GM18870 (cell line): ENCODE results near the gene HCRTR1.

Source experiments
- ATAC-seq: cut with Tn5 transposase; IDR thresholded peaks from one replicate; pipeline ENCODE4 v1.9.1; 2021; ENCODE audit warnings: moderate library complexity; ENCODE audit not compliant: unreplicated experiment

Gene HCRTR1

DNA sequence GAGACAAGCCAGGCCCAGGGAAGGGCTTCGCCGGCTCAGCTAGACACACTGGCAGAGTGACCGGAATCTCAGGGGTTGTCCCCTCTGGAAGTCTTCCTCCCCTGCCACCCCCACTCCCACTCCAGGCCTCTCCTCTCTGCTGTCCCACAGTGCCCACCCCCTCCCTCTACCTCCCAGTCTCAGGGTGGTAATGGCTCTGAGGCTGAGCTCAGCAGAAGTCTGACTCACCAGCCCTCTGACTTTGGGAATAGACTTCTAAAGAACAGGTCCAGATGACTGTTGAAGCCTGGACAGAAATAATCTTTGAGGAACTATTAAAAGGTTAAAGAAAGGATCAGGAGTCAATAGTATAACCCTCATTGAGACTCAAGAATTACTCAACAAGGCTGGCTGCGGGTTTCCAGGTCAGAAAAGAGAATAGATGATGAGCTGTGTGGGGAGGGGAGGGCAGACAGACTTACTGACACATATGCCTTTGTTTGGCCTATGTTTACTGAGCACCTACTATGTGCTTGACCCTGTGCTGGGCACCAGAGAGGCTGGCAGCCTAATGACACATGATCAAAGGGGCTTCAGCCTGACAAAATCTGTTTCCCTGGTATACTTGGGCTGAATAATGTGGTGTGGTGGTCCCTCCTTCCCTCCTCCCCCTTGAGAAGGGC is 8.2 kb downstream of the HCRTR1 start:
- ATAC-seq: no peak

DNA sequence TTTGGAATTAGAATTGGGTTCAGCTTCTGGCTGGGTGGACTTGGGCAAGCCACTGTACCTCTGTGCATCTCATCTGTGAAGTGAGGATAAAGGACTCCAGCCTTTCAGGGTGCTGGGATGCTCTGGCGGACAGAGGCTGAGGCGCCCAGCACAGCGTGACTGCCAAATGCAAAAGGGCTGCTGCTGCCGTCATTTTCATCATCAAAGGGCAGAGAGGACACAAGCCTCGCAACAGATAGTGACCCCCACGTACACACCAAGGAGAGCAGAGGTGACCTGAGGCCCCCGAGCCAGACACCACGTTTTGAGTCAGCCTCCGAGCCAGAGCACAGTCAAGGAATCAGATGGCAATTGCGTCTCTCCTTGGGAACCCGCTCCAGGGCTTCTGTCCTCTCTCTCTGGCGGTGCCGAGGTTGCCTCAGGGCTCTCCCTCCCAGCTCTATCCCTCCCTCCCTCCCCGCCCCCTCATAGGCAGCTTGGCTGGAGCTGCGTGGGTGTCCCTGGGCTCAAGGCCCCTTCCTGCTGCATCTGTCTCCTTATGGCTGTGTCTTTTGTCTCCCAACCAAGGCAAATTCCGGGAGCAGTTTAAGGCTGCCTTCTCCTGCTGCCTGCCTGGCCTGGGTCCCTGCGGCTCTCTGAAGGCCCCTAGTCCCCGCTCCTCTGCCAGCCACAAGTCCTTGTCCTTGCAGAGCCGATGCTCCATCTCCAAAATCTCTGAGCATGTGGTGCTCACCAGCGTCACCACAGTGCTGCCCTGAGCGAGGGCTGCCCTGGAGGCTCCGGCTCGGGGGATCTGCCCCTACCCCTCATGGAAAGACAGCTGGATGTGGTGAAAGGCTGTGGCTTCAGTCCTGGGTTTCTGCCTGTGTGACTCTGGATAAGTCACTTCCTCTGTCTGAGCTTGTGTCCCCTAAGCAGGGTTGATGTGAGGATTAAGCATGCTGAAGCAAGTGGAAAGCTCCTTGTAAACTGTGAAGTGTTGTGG is 9.0 kb downstream of the HCRTR1 start:
- no peak for ATAC-seq

DNA sequence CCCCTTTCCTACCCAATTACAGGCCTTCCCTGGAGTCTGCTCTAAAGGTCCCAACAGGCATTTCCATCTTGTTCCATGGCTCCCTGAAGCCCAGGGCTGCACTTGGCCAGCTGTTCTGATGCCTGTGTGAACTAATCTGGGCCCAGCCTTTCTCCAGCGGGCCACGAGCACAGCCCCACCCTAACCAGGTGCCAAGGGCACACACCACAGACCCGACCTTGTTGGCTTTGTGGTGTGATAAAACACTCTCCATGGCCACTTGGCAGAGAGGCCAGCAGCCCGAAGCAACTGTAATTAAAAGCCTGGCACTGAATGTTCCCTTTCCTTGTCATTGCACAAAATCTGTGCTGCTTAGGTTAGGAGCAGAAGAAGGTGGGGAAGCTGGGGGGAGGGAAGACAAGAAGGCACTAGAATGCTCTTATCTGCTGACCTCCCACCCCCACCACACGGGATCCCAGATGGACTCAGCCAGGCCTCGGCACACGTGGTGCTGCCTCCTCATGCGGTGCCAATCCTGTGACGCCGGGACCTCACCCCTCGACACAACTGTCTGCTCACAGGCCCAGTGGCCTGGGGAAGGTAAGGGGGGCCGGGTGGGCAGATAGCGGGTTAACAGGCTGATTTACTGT is 9.9 kb downstream of the HCRTR1 start:
- no peak for ATAC-seq

DNA sequence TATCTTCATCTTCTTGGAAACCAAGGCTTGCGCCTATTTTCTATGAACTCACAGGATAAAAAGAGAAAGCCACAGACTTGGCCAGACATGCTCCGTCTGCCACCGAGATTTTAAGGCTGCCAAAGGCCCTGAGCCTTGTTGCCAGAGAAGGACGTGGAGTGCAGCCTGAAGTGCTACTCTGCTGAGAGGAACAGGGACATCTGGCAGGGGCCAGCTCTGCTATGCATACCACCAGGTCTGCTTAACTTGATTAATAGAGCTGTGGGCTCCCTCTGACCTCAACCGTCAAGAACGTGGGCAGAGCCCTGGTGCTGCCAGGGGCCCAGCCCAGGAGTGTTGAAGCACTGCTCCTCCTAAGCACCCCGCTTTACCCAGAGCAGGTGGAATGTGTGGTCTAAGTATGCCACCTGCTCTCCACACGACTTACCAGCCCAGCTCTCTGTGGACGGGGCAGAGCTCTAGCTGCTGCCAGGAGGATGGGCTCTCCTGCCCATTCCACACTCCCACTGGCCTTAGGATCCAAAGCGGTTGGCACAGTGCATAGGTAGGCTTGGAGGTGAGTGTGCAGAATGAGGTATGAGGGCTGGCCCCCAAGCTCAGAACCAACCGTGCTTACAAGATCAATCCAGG is 10.6 kb downstream of the HCRTR1 start:
- ATAC-seq: no peak

DNA sequence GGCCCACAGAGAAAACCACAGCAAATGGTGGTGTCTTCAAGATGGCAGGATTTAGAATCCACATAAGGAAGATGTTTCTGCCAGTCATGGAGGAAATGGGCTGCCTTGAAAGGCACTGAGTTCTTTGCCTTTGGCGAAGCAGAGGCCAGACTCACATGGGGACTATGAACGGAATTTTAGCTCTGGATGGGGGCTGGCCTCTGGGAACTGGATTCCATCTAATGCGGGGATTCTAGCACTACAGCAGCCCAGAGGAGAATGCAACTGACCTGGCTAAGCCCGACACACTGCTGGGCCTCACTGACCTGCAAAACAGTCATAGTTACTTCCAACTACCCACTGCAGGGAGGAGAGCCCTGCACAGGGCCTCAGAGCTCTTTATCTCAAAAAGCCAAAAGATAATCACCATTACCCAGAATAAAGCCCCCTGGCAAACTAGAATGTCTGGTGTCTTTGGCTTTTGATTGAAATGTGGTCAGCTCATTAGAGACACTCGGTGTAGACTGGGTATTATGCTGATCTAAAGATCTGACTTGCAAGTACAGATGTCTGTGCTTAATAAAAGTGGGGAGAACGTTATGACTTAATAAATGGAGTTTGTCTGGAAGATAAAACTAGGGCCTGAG is 11.6 kb downstream of the HCRTR1 start:
- ATAC-seq: no peak

DNA sequence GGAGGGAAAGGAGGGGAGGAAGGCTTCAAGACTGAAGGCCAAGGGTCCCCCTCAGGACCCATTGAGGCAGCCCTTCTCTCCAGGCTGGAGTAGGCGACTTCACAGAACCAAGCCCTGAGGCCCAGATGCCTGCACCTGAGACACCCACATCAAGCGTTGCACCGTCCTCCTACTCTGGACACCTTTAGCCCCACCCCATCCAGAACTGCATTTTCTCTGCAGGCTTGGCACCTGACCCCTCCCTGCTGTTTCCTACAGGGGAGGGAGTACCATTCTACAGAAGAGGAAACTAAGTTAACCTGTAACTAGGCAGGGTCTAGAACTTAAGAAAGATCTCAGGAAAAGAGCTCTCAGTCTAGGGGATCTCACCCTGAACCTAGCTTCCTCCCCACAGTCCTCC is 15.2 kb downstream of the HCRTR1 start:
- no peak for ATAC-seq

DNA sequence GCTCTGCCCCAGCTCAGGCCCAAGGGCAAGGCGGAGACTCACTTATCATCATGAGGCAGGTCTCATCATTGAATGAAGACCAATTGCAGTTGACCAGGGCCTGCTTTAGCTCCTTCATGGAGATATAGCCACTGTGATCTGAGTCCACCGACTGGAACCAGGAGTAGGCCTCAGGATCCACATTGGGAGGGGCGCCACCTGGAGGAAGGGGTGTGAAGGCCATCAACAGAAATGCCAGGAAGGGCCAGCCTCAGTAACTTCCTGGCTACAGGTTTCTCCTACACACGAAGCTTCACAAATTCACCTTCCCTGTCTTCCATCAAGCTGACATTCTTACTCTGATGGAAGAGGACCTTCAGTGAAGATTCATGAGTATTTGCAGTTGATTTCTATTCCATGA is 15.6 kb downstream of the HCRTR1 start:
- no peak for ATAC-seq

DNA sequence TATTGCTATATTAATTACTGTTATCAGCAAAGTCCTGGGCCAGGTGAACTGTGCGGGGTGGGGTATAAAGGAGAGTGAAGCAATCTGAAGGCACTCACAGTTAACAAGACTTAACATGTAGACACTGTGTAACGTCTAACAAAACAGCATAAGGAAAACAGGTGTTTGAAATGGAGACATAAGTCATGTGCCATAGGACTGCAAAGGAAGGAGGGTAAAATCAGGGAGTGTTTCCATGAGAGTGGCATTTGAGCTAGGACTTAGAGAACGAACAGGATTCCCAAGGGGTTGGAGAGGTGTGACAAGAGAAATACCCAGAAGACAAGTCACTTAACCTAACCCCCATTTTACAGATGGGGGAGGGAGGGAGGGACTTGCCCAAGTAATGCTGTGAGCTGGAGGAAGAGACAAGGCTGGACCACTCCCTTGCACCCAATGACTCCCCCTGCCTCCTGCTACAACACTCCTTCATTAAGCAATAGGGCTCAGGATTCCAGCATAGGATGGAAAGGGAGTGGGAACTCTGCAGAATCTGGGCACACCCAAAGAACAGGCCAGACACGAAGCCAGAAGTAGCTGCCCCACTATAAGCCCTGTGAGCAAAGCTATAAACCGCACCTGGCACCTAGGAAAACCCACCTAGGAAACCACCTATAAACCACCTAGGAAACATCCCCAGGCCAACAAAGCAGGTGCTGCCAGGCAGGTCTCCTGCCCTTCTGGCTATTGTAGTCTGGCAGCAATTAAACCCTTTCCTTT is 20.6 kb downstream of the HCRTR1 start:
- ATAC-seq: no peak

DNA sequence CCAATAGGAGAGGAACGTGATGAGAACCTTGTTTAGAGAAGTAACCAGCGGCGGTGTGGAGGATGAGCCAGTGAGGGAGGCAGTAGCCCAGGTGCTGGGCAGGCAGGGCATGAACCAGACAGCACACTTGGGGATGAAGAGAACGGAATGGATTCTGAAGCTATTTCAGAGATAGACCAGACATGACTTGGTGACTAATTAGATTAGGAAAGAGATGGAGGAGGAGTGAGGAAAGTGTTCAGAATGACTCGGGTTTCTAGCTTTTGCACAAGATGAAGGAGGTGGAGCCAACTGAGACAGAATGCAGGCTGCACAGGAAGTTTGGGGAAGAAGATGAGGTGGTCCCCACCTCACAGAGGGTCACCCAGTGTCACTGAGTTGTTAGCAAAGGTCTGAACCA is 22.1 kb downstream of the HCRTR1 start:
- ATAC-seq: no peak

DNA sequence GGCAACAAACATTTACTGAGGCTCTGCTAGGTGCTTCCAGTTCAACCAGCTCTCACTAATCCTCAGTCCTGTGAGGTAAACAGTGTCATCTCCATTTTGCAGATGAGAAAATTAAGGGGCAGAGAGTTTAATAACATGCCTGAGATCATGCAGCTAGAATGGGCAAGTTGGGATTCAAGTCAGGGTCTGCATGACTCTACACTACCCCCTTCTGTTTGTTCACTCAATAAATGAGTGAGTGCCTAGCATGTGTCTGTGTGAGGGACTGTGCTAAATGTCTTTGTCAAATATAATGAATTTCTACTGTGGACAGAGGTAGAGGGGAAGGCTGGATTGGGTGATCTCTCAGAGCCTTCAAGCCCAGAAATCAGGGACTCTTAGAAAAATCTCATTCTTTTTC is 22.7 kb downstream of the HCRTR1 start:
- ATAC-seq: no peak

DNA sequence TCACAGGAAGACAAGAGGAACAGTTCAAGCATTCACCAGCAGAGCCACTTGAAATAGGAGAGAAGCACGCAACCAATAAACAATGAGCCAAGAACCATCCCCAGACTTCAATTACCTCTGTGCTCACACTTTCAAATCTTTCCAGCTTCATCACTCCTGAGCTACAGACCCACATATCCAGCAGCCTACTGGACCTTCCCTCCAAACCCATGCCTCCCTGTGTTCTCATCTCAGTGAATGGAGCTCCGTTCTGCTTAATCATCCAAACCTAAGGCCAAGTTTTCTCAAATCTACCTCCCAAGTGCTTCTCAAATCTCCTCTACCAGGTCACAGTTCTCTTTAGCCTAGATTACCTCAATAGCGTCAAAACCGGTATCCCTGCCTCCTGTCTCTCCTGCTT is 23.5 kb downstream of the HCRTR1 start:
- ATAC-seq: no peak

DNA sequence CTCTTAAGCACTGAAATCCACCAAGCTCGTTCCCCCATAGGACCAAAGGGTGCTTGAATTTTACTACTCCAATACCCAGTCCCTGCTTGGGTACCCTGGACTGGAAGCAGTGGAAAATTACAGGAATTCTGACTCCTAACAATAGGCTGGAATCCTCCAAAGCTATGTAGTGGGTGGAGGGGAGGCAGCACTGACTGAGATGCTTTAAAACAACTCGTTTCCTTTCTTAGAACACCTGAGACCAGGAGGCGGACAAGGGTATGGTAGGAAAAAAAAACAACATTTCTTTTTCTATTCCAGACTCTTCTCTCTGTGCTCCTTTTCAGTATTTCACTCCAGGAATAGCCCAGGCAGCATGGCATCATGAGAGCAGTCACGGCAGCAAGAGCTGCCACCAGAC is 24.9 kb downstream of the HCRTR1 start:
- ATAC-seq: no peak

DNA sequence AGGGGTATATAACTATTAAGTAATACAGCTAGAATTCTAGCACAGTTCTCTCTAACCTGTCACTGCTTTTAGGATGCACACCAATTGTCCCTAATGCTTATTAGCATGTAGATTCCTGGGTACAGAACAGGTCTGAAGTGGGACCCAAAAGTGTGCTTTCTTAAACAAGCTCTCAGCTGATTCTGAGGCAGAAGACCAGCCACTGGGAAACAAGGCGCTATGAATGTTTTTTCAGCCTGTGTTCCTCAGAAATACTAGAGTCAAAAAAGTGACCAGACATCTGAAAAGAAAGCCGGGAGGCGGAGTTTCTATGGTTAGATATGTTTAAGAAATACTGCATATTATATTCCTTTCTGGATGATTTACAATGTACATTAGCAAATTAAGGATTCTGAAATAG is 25.4 kb downstream of the HCRTR1 start:
- no peak for ATAC-seq

DNA sequence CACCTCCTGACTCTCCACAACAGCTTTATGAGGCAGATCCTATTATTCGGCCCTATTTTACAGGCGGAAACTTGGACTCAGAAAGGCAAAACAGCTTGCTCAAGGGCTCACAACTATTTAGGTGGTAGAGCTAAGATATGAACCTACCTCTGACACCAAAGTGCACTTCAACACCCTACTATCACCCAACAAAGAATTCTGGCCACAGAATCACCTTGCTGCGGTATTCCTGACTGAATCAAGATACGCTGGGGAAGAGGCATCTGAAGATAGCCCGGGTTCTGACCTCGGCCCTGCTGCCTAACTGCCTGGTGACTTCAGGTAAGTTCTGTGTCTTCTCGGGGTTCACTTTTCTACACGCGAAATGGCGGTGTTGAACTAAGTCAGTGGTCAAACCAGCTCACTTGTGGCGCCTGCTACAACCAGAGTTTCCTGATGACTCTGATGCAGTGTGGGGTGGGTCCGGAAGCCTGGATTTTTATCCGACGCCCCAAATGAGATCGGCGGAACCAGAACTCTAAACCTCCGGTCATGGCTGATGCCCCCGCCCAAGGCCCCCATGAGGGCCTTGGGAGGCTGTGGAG is 26.6 kb downstream of the HCRTR1 start:
- no peak for ATAC-seq

DNA sequence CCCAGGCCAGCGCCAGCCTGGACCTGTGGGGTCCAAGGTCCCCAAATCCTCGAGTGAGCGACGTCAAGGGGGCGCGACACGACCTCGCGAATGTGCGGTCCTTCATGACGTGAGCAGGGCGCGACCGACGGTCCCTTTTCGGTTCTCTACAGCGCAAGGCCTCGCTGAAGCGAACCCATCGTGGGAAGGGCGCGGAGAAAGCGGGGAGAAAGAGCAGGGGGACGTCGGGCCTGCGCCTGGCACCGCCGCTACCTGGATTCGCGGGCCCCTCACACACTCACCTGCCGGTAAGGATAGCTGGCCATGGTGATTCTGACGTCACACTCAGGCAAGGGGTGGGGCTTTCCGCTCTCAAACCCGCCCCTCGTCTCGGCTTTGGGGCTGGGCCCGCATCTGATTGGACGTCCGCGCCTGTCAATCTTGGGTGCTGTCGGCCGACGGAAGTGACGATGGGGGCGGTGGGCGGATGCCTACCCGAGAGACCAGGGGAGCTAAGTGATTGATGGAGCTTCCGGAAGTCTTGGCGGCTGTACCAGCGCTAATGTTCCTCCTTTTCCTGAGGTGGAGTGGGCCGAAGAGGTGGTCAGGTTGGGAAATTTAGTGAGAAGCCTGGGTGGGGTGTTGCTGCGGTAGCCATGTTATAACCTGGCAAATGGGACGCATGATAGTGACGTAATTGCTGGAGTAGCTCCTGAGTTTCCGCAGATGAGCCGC is 27.2 kb downstream of the HCRTR1 start, which contains the start of gene PEF1:
Gene PEF1, minus strand, starts transcription at position 317 of the 714 bp plus-strand sequence. Its CDS starts 12 bp downstream, at position 305.
- peak; percentile 86 for ATAC-seq

DNA sequence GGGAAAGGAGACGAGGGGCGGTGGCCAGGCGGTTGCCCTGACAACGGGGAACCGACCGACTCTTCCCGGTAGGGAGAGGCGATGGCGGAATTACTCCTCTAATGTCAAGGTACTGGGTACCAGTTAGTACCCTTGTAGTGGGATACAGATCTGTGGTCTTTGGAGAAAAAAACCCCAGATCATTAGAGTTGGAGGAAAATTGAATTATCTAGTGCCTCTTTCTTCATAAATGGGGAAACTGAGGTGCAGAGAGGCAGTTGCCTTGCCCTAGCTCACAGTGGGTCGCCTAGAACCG is 27.7 kb downstream of the HCRTR1 start:
- no peak for ATAC-seq

DNA sequence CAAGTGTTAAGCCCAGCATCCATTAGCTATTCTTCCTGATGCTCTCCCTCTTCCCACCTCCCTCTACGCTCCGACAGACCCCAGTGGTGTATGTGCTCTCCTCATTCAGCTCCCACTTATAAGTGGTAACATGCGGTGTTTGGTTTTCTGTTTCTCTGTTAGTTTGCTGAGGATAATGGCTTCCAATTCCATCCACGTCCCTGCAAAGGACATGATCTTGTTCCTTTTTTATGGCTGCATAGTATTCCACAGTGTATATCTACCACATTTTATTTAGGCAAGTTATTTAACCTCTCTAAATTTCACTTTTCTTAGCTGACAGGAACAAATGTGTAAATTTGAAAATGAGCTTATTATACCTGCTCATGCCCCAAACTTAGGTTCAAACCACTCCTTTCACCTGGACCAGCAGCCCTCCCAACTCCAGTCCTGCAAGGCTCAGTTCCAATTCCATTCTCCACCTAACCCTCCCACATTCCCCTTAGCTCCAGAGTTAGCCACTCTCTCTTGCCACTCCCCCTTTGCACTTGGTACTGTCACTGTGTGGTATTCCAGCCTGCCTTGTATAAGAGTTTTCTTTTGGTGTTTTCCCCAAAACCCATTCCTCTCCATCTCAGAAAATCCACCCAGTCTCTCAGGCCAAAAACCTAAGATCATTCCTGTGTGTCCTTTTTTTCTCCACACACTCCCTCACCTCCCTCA is 28.9 kb downstream of the HCRTR1 start:
- ATAC-seq: no peak

DNA sequence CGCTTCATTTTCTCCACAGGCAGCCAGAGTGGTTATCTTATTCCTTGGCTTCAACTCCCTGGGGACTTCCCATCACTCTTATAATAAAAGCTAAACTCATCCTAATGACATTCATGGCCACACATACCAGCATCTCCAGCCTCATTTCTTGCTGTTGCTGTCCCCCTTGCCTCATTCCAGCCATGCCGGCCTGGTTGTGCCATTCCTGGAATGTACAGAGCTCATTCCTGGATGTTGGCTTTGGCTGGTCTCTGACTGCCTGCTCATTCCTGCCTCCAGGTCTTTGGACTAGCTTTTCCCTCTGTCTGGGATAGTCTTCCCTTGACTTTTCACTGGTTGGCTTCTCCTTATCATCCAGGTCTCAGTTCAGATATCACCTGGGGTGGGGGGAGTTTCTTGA is 29.6 kb downstream of the HCRTR1 start:
- ATAC-seq: no peak

DNA sequence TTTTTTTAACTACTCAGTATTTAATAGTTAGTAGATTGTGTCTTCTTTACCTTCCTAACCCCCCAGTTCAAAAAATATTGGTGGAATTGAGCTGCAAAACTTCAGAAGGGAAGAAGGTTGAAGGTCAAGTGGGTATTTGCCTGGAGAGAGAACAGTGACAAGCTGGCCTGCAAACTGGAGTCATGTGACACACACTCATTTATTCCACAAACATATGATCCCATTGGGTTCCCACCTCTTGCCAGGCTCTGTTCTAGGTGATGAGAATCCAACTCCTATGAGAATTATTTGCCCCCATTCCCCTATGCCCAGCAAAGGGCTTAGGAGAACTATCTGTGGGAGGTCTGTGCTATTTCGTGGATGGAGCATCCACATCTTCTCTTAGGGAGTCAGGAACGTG is 30.7 kb downstream of the HCRTR1 start:
- ATAC-seq: no peak
